OCI-LY3 (cell line): Measurements from ENCODE around the gene CYTIP.
A peak's percentile ranks its signal among the peaks of the same experiment; 100 is the strongest.

Experiments
- H2AFZ ChIP-seq: fragments of 200-600, 300-600 bp; shearing (Covaris generic); 2 replicates; pipeline ENCODE4 v1.6.0; 2014; ENCODE audit warnings: antibody characterized with exemption, low read depth, low read length
- H3K27ac ChIP-seq: fragments of 200-600, 300-600 bp; sonication (generic); 2 replicates; pipeline ENCODE4 v1.5.1; 2014; ENCODE audit warnings: mild to moderate bottlenecking, low read length, moderate library complexity, mixed read lengths
- H3K27me3 ChIP-seq: fragments of 200-600, 300-600 bp; sonication (generic); 2 replicates; pipeline ENCODE4 v1.6.1; 2014; ENCODE audit warnings: low read depth, low read length, mixed read lengths
- H3K36me3 ChIP-seq: fragments of 200-600, 300-600 bp; sonication (generic); replicated peaks from 2 replicates; pipeline ENCODE3; 2014; ENCODE audit warnings: low read depth, low read length, mixed read lengths
- H3K4me1 ChIP-seq: fragments of 300-600, 200-600 bp; sonication (generic); 2 replicates; pipeline ENCODE4 v1.6.1; 2014; ENCODE audit warnings: low read length, mixed read lengths
- H3K4me2 ChIP-seq: fragments of 200-600, 300-600 bp; sonication (generic); 2 replicates; pipeline ENCODE4 v1.6.1; 2014; ENCODE audit warnings: low read length, mixed read lengths
- H3K4me3 ChIP-seq: fragments of 300-600, 200-600 bp; sonication (generic); 2 replicates; pipeline ENCODE4 v1.5.1; 2014; ENCODE audit warnings: antibody characterized with exemption, mild to moderate bottlenecking, low read length, moderate library complexity
- H3K79me2 ChIP-seq: fragments of 300-600, 200-600 bp; shearing (Covaris generic); 2 replicates; pipeline ENCODE4 v1.6.1; 2014; ENCODE audit warnings: mild to moderate bottlenecking, low read length, mixed read lengths
- H3K9ac ChIP-seq: fragments of 300-600, 200-600 bp; shearing (Covaris generic); 2 replicates; pipeline ENCODE4 v1.6.0; 2014; ENCODE audit warnings: mild to moderate bottlenecking, low read length, moderate library complexity
- H3K9me3 ChIP-seq: fragments of 200-600, 300-600 bp; shearing (Covaris generic); 2 replicates; pipeline ENCODE4 v1.6.1; 2014; ENCODE audit warnings: low read length, mixed read lengths; ENCODE audit not compliant: insufficient read depth
- H4K20me1 ChIP-seq: fragments of 200-600, 300-600 bp; sonication (generic); 2 replicates; pipeline ENCODE4 v1.6.1; 2016; ENCODE audit warnings: low read length, mixed read lengths; ENCODE audit not compliant: insufficient read depth
- CTCF ChIP-seq: fragments of 200-600, 300-600 bp; sonication (generic); IDR thresholded peaks from 2 replicates; pipeline ENCODE4 v1.5.1; 2014; ENCODE audit warnings: antibody characterized with exemption, low read length, low read depth
- EZH2phosphoT487 ChIP-seq: fragments of 200-600 bp; shearing (Covaris generic); IDR thresholded peaks from 2 replicates; pipeline ENCODE4 v1.6.1; 2018; ENCODE audit warnings: antibody characterized with exemption, mixed run types, low read depth

CYTIP gene

GRCh38 chr2:157473581-157473980, 29.7 kb upstream of the CYTIP start:
- no peaks in the 10 kb centered on the region for H4K20me1 ChIP-seq
- H3K79me2 ChIP-seq, result no peaks in the 10 kb centered on the region
- no peaks in the 10 kb centered on the region; the same call in 1 of the 2 replicates for H3K9me3 ChIP-seq
- H3K4me1 ChIP-seq, result peaks cover 35% of the 10 kb centered on the region
- TF ChIP-seq EZH2phosphoT487, result no peak
- no peak for TF ChIP-seq CTCF
- no peaks in the 10 kb centered on the region for H3K27me3 ChIP-seq
- no peak overlapping the region for H3K4me3 ChIP-seq
- no peak overlapping the region for H3K4me2 ChIP-seq
- no peak overlapping the region for H3K27ac ChIP-seq
- no peaks in the 10 kb centered on the region for H3K36me3 ChIP-seq
- H2AFZ ChIP-seq, result no peak overlapping the region
- H3K9ac ChIP-seq, result no peak overlapping the region

GRCh38 chr2:157471078-157471477, 27.2 kb upstream of the CYTIP start:
- H3K4me2 ChIP-seq, result no peak overlapping the region

GRCh38 chr2:157470321-157470720, 26.4 kb upstream of the CYTIP start:
- H3K4me1 ChIP-seq, result peaks cover 52% of the 10 kb centered on the region

More at GRCh38 chr2:157471078-157471477, 27.2 kb upstream of the CYTIP start:
- no peaks in the 10 kb centered on the region; the same call in 1 of the 2 replicates for H3K9me3 ChIP-seq
- no peak overlapping the region for H2AFZ ChIP-seq
- no peaks in the 10 kb centered on the region for H4K20me1 ChIP-seq
- H3K4me3 ChIP-seq, result no peak overlapping the region
- H3K9ac ChIP-seq, result no peak overlapping the region
- TF ChIP-seq EZH2phosphoT487 (no peak), CTCF (no peak)
- H3K27ac ChIP-seq, result no peak overlapping the region
- peaks cover 54% of the 10 kb centered on the region for H3K4me1 ChIP-seq
- H3K36me3 ChIP-seq, result peaks cover 2% of the 10 kb centered on the region
- no peaks in the 10 kb centered on the region for H3K27me3 ChIP-seq
- H3K79me2 ChIP-seq, result no peaks in the 10 kb centered on the region

GRCh38 chr2:157469726-157470125, 25.8 kb upstream of the CYTIP start:
- H2AFZ ChIP-seq, result no peak overlapping the region
- no peaks in the 10 kb centered on the region for H3K79me2 ChIP-seq
- H3K36me3 ChIP-seq, result peaks cover 2% of the 10 kb centered on the region
- H3K27ac ChIP-seq, result peak overlapping the region; percentile 97
- no peaks in the 10 kb centered on the region for H3K27me3 ChIP-seq
- H3K4me2 ChIP-seq, result peak overlapping the region; percentile 76
- no peaks in the 10 kb centered on the region; the same call in 1 of the 2 replicates for H3K9me3 ChIP-seq
- H3K4me3 ChIP-seq, result peak overlapping the region; percentile 48
- peak overlapping the region; percentile 20; the same call in 1 of the 2 replicates for H3K9ac ChIP-seq
- peaks cover 53% of the 10 kb centered on the region for H3K4me1 ChIP-seq
- no peak for TF ChIP-seq EZH2phosphoT487
- no peak for TF ChIP-seq CTCF
- H4K20me1 ChIP-seq, result no peaks in the 10 kb centered on the region

More at GRCh38 chr2:157470321-157470720, 26.4 kb upstream of the CYTIP start:
- no peak overlapping the region; the same call in 1 of the 2 replicates for H3K9ac ChIP-seq
- H3K27me3 ChIP-seq, result no peaks in the 10 kb centered on the region
- no peaks in the 10 kb centered on the region; the same call in 1 of the 2 replicates for H3K9me3 ChIP-seq
- TF ChIP-seq EZH2phosphoT487 (no peak), CTCF (no peak)
- peak overlapping the region; percentile 76 for H3K4me2 ChIP-seq
- no peaks in the 10 kb centered on the region for H4K20me1 ChIP-seq
- no peaks in the 10 kb centered on the region for H3K79me2 ChIP-seq
- H2AFZ ChIP-seq, result no peak overlapping the region
- H3K4me3 ChIP-seq, result peak overlapping the region; percentile 48; the same call in 1 of the 2 replicates
- peak overlapping the region; percentile 97 for H3K27ac ChIP-seq
- H3K36me3 ChIP-seq, result peaks cover 2% of the 10 kb centered on the region
